ENCODE results near the gene SYT6.

- TF ChIP-seq, protein P1, sequence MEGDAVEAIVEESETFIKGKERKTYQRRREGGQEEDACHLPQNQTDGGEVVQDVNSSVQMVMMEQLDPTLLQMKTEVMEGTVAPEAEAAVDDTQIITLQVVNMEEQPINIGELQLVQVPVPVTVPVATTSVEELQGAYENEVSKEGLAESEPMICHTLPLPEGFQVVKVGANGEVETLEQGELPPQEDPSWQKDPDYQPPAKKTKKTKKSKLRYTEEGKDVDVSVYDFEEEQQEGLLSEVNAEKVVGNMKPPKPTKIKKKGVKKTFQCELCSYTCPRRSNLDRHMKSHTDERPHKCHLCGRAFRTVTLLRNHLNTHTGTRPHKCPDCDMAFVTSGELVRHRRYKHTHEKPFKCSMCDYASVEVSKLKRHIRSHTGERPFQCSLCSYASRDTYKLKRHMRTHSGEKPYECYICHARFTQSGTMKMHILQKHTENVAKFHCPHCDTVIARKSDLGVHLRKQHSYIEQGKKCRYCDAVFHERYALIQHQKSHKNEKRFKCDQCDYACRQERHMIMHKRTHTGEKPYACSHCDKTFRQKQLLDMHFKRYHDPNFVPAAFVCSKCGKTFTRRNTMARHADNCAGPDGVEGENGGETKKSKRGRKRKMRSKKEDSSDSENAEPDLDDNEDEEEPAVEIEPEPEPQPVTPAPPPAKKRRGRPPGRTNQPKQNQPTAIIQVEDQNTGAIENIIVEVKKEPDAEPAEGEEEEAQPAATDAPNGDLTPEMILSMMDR (conservative IDR thresholded peaks at IDR 0.05; ENCODE audit: low read length): no peak
- TF ChIP-seq EZH2phosphoT487 (IDR thresholded peaks at IDR 0.05; ENCODE audit: borderline replicate concordance, low read depth, low read length): no peak
Measured at GRCh38 chr1:114114185-114115094, 39.2 kb downstream of the SYT6 start.

All from OCI-LY7 (cell line).